Endodermal cell (in vitro differentiated cells): Measurements from ENCODE around the gene PAMR1. TPM values are rescaled to one million over a fixed set of nuclear protein-coding genes. Genes with fewer than 3 reads are reported as not detected.

Experiments used
- DNase-seq: peaks from one replicate; pipeline ENCODE4 v3.0.0-alpha.2; 2017
- H3K27ac ChIP-seq: 2 replicates; pipeline ENCODE4 v1.5.1; 2013; ENCODE audit warnings: mild to moderate bottlenecking, low read depth, low read length, moderate library complexity
- H3K27me3 ChIP-seq: 2 replicates; pipeline ENCODE4 v1.6.1; 2013; ENCODE audit warnings: mild to moderate bottlenecking, low read length, moderate library complexity; ENCODE audit not compliant: insufficient read depth, control insufficient read depth, poor library complexity, severe bottlenecking
- H3K36me3 ChIP-seq: 2 replicates; pipeline ENCODE4 v1.7.0; 2013; ENCODE audit warnings: mild to moderate bottlenecking, low read length, moderate library complexity; ENCODE audit not compliant: control insufficient read depth, insufficient read depth
- H3K4me1 ChIP-seq: one replicate; pipeline ENCODE4 v1.7.0; 2013; ENCODE audit warnings: low read length; ENCODE audit not compliant: control insufficient read depth, insufficient read depth
- H3K4me3 ChIP-seq: 2 replicates; pipeline ENCODE4 v1.5.1; 2013; ENCODE audit warnings: mild to moderate bottlenecking, low read length, moderate library complexity
- H3K9ac ChIP-seq: 2 replicates; pipeline ENCODE4 v1.6.1; 2013; ENCODE audit warnings: mild to moderate bottlenecking, low read length, moderate library complexity; ENCODE audit not compliant: poor library complexity, severe bottlenecking; ENCODE audit errors: extremely low read depth
- H3K9me3 ChIP-seq: 2 replicates; pipeline ENCODE4 v1.6.1; 2013; ENCODE audit warnings: mild to moderate bottlenecking, low read length, moderate library complexity; ENCODE audit not compliant: control insufficient read depth
- H3K27ac Mint-ChIP-seq: 2 replicates; pipeline ENCODE4 v1.8.0; 2020; ENCODE audit warnings: mixed read lengths
- H3K27me3 Mint-ChIP-seq: 2 replicates; pipeline ENCODE4 v1.8.0; 2021; ENCODE audit warnings: mild to moderate bottlenecking, mixed read lengths; ENCODE audit not compliant: insufficient read depth
- H3K36me3 Mint-ChIP-seq: 2 replicates; pipeline ENCODE4 v1.8.0; 2020; ENCODE audit warnings: low read depth, mixed read lengths
- H3K4me1 Mint-ChIP-seq: 2 replicates; pipeline ENCODE4 v1.8.0; 2020; ENCODE audit warnings: mixed read lengths
- H3K4me3 Mint-ChIP-seq: 2 replicates; pipeline ENCODE4 v1.8.0; 2020; ENCODE audit warnings: mild to moderate bottlenecking, moderate library complexity, mixed read lengths
- H3K9me3 Mint-ChIP-seq: 2 replicates; pipeline ENCODE4 v1.8.0; 2020; ENCODE audit warnings: mild to moderate bottlenecking, mixed read lengths
- WGBS, 2 experiments: methylation state at CpG; one replicate each; pipeline versions ENCODE4 v1.1.5 to v1.1.7; 2013; ENCODE audit warnings: missing lambda C conversion rate in 2 of 2, mixed read lengths in 1 of 2; ENCODE audit not compliant: insufficient coverage in 1 of 2, insufficient read length in 1 of 2; 5-methylcytosine and 5-hydroxymethylcytosine counted together
- total RNA-seq, 2 donors: library from RNA; stranded (reverse); fragmentation: NEBNext Ultra II Directional in 1 of 2; extraction: Animal tissue kit (Norgen Biotek cat#: 25700) in 1 of 2; gene quantifications; 2 replicates in 1 of 2; 3 replicates in 1 of 2; pipeline ENCODE4 v1.2.1, GENCODE V29; 2021
- TF ChIP-seq, protein P1 (sequence below): fragments of 200-600 bp; sonication (generic); conservative IDR thresholded peaks from 2 replicates; pipeline ENCODE4 v1.5.0; 2021; ENCODE audit warnings: antibody characterized with exemption, mild to moderate bottlenecking

The PAMR1 gene
- total RNA-seq, 2 donors from 2014 or later, result 55.3 to 79.0 TPM

DNA sequence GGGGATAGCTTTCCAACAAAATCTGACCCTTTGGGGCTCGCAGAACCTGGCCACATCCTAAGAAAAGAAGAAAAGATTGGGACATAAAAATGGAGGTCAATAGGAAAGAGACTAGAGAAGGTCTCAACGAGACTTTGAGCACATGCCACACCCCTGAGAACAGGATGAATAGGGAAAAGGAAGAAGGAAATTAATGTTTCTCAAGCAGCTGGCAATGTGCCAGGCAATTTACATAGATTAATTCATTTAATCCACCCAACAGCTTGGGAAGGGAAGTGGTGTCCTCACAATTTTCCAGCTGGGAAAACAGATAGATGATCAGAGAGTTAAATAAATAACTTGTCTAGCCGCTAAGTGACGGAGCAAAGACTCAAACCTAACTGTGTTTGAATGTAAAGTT is 50.7 kb downstream of the PAMR1 start:
- Histone ChIP-seq H3K36me3 (no peaks in the 10 kb centered on the region), H3K4me3 (no peak overlapping the region), H3K27ac (no peak overlapping the region), H3K4me1 (peaks cover 10% of the 10 kb centered on the region), H3K27me3 (no peaks in the 10 kb centered on the region), H3K9ac (no peak overlapping the region), H3K9me3 (no peaks in the 10 kb centered on the region)
- Mint-ChIP-seq H3K36me3 (peaks cover 13% of the 10 kb centered on the region), H3K27ac (no peak overlapping the region), H3K4me1 (peaks cover 22% of the 10 kb centered on the region), H3K9me3 (no peaks in the 10 kb centered on the region), H3K4me3 (no peak overlapping the region), H3K27me3 (no peaks in the 10 kb centered on the region)
- WGBS, 2 experiments, result 91 to 100% methylated on average over 1 to 4 of the region's 4 CpGs
- TF ChIP-seq, protein P1, sequence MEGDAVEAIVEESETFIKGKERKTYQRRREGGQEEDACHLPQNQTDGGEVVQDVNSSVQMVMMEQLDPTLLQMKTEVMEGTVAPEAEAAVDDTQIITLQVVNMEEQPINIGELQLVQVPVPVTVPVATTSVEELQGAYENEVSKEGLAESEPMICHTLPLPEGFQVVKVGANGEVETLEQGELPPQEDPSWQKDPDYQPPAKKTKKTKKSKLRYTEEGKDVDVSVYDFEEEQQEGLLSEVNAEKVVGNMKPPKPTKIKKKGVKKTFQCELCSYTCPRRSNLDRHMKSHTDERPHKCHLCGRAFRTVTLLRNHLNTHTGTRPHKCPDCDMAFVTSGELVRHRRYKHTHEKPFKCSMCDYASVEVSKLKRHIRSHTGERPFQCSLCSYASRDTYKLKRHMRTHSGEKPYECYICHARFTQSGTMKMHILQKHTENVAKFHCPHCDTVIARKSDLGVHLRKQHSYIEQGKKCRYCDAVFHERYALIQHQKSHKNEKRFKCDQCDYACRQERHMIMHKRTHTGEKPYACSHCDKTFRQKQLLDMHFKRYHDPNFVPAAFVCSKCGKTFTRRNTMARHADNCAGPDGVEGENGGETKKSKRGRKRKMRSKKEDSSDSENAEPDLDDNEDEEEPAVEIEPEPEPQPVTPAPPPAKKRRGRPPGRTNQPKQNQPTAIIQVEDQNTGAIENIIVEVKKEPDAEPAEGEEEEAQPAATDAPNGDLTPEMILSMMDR, result no peak
- no peak for DNase-seq

DNA sequence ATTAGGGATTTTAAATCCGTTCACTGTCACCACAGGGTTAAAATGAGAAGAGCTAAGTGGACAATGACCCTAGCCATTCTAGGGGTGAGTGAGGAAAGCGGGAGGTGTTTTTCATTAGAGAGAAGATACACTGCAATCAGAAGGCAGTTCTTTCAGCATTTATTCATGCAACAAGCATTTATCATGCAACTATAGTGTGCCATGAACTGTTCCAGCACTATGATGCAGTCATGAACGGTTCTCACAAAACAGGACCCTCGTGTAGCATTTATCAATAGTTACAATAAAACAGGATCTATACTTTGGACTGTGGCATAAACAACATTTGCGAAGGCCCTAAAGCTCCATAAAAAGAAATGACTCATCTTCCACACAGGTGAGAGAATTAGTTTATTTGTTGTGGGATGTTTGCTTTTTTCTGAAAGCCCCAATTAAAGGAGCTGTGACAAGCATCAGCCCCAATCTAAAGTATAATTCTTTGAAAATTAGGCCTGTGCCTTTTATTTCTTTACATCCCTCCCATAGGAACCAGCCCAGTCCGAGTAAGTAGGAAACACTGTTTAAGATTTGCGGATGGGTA is 51.5 kb downstream of the PAMR1 start:
- TF ChIP-seq, protein P1, result no peak
- Histone ChIP-seq H3K27me3 (no peaks in the 10 kb centered on the region), H3K27ac (no peak overlapping the region), H3K4me1 (peaks cover 10% of the 10 kb centered on the region), H3K36me3 (no peaks in the 10 kb centered on the region), H3K4me3 (no peak overlapping the region), H3K9ac (no peak overlapping the region), H3K9me3 (no peaks in the 10 kb centered on the region)
- H3K9me3 Mint-ChIP-seq, result no peaks in the 10 kb centered on the region
- no peak for DNase-seq
- WGBS, 2 experiments, result 93 to 95% methylated on average over 7 of the region's 7 CpGs
- no peak overlapping the region for H3K4me3 Mint-ChIP-seq
- peaks cover 16% of the 10 kb centered on the region for H3K4me1 Mint-ChIP-seq
- no peaks in the 10 kb centered on the region for H3K27me3 Mint-ChIP-seq
- H3K27ac Mint-ChIP-seq, result no peak overlapping the region
- H3K36me3 Mint-ChIP-seq, result peaks cover 13% of the 10 kb centered on the region

DNA sequence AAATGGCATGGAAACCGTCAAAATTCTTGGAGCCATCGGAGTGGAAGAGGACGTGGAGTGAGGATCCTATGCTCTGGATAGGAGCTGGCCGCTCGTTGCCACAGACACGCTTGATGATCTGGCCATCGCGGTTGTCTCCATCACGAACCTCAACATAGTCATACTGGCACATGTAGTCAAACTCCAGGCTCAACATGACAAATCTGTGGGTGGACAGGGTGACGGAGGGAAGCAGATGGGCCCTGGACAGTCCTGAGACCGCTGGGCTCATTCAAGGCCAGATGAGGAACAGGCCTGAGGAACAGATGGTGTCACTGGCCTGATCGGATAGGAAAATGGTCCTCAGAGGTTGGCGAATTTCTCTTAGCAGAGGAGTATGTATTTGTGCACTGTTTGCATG is 54.8 kb downstream of the PAMR1 start:
- no peaks in the 10 kb centered on the region for H3K9me3 Mint-ChIP-seq
- DNase-seq, result no peak
- Histone ChIP-seq H3K27me3 (no peaks in the 10 kb centered on the region), H3K27ac (no peak overlapping the region), H3K36me3 (no peaks in the 10 kb centered on the region), H3K9ac (no peak overlapping the region), H3K4me3 (no peak overlapping the region), H3K9me3 (no peaks in the 10 kb centered on the region), H3K4me1 (no peaks in the 10 kb centered on the region)
- TF ChIP-seq, protein P1, result no peak
- H3K27me3 Mint-ChIP-seq, result no peaks in the 10 kb centered on the region
- 95 to 96% methylated on average over 10 to 13 of the region's 13 CpGs for WGBS, 2 experiments
- H3K27ac Mint-ChIP-seq, result no peak overlapping the region
- no peaks in the 10 kb centered on the region for H3K4me1 Mint-ChIP-seq
- H3K4me3 Mint-ChIP-seq, result no peak overlapping the region
- peaks cover 16% of the 10 kb centered on the region for H3K36me3 Mint-ChIP-seq
